ENCODE measurements around the gene FMNL2.
"Not testable (repeated sequence)": the region's sequence is repeated elsewhere in the genome, so short reads cannot be mapped to it uniquely, and the experiment has no call there.

The FMNL2 gene

DNA sequence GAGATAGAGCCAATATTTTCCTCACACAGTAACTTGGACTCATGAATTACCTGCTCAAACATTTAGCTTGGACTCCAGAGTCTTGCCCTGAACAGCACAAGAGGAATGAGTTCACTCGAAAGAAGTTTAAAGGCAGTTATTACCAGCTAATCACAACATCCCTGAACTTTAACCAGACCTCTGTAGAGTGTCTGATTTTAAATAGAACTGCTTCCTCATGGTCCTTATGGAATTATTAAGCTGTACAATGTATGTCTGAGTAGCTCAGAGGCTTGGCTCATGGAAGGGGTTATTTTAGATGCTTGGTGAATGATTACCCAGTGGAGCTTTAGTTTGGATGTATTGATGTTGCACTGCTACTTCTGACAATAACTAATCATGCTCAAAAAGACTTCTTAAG lies 183.1 kb downstream of the FMNL2 start:
- DNase-seq (ENCODE audit: low read depth in 2 of 2, low spot score in 1 of 2): no peak

DNA sequence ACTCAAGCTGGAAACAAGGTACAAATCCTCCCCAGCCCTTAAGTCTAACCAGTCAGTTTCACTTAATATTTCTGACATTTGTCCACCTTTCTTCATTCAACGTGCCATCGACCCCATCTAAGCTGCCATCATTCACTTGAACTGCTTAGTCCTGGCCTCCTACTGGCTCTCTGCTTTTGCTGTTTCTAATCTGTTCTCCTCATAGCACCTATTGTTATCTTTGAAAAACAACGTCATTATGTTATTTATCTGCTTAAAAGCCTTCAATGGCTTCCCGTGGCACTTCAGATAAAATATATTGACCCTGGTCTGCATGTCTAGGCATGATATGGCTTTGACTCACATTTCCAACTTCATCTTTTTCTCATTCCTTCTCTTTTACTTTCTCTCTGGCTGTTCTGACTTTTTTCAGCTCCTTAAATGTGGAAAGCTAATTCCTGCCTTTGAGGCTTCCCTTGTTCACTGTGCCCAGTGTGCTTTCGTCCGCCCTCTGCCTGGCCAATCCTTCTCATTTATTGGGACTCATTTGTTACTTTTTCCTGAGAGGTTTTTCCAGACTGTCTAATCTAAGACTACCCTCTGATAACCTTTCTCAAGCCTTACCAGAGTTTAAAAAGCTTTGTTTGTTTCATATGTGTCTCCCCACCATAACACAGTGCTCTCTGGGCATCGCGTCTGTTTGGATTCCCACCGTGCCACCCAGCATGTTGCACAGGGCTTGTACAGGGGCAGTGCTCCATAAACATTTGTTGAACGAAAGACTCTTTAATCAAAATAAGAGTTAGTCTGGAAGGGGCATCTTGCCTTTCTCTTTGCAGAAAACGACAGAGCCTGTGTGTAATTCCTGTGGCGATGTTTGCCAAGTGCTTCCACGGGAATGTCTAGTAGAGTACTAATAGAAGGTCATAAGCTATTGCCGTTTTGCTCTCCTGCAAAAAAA lies 183.9 kb downstream of the FMNL2 start:
- no peak for DNase-seq (ENCODE audit: low read depth in 2 of 2, low spot score in 1 of 2)

DNA sequence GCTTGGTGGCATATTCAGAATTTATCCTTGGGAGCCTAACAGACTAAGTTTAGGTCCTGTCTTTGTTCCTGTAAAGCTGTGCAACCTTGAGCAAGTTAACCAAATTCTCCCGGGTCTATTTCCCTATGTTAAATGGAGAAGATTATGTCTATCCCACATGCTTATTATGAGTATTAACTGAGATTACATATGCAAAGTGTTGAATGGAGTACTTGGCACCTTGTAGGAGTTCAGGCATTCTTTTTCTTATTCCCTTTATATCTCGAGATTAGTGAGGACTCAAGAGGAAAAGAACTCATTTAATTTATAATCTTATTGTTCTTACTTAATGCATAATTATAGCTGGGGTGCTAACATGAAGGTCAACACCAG lies 184.6 kb downstream of the FMNL2 start:
- no peak for DNase-seq (ENCODE audit: low read depth in 2 of 2, low spot score in 1 of 2)

- no peak for DNase-seq (ENCODE audit: low read depth in 2 of 2, low spot score in 1 of 2)
These were observed 185.8 kb downstream of the FMNL2 start for GRCh38 chr2:152520759-152521158.

DNA sequence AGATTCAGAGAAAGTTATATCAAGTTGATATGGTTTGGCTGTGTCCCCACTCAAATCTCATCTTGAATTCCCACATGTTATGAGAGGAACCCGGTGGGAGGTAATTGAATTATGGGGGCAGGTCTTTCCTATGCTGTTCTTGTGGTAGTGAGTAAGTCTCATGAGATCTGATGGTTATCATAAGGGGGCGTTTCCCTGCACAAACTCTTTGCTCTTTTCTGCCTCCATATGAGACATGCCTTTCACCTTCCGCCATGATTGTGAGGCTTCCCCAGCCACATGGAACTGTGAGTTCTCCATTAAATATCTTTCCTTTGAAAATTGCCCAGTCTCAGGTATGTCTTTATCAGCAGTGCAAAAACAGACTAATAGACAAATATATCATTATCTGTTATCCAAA lies 187.5 kb downstream of the FMNL2 start:
- DNase-seq (ENCODE audit: low read depth in 2 of 2, low spot score in 1 of 2): not testable (repeated sequence)

- DNase-seq (ENCODE audit: low read depth in 2 of 2, low spot score in 1 of 2): no peak
These were observed 188.1 kb downstream of the FMNL2 start for GRCh38 chr2:152523091-152523490.

- DNase-seq (ENCODE audit: low read depth in 2 of 2, low spot score in 1 of 2): no peak
These were observed 190.4 kb downstream of the FMNL2 start for GRCh38 chr2:152525277-152525838.

- DNase-seq (ENCODE audit: low read depth in 2 of 2, low spot score in 1 of 2): no peak
These were observed 194.6 kb downstream of the FMNL2 start for GRCh38 chr2:152529420-152530115.

DNA sequence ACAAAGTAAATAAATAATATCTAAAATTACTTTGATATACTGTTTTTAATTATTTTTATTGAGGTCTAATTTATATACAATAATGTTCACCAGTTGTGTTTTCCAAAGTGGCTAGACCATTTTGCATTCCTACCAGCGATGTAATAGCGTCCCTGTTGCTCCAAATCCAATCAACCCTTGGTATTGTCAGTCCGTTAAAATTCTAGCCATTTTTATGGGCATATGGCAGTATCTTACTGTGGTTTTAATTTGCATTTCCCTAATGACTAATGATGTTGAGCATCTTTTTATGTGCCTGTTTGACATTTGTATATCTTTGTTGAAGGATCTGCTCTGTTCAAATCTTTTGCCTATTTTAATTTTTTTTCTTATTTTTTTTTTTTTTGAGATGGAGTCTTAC lies 197.3 kb downstream of the FMNL2 start:
- no peak for DNase-seq (ENCODE audit: low read depth in 2 of 2, low spot score in 1 of 2)

DNA sequence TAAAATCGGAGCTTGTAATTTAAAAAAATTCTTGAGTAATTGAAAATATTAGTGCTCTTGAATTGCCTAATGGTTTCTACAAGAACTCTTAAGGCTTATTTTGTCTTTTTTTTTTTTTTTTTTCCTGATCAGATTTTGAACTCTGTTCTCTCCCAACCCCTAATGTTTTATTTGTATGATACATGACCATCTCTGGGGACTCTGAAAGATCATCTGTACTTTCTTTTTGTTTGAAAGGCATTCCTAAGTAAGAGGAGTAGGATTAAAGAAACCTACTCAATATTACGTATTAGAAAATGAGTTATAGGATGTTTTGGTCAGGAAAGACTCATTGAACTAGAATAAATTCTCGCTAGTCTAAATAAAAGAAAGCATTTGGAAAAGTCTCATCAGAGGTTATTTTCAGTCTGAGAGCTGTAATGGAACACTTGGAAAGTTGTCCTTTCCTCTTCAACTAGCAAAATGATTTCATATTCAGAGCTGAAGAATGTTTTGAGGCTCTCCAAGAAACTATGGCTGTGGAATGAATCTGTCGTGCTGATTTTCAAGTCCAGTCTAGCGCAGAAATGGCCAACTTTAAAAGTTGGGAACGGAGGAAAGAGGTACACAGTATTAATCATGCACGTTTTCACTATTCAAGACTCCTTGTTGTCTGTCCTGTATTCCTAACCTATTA lies 199.6 kb downstream of the FMNL2 start:
- no peak for DNase-seq (ENCODE audit: low read depth in 2 of 2, low spot score in 1 of 2)

DNA sequence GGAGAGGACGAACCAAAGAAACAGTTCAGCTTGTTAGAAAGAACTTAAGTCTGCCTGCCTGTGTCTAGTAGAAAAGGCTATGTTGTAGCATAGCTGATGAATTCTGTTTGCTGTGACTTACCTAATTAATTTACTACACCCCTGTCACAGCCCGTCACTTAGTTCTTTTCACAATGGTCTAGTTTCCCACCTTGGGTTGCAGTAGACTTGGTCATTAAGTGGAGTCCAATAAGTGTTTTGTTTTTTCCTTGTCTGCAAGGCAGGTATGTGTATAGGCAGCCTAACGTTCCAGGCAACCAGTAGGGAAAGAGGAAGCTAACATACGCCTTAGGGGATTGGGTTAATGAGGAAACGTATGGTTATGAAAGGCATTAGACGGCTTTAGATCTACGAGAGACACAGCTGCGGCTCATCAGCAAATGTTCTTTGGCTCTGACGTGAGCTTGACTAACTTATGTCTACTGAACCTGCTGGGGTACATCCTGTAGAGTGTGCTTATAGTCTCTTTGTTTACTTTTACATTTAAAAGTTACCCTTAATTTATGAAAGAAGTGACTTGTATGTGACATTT lies 202.2 kb downstream of the FMNL2 start:
- DNase-seq (ENCODE audit: low read depth in 2 of 2, low spot score in 1 of 2): no peak

- no peak for DNase-seq (ENCODE audit: low read depth in 2 of 2, low spot score in 1 of 2)
These were observed 204.4 kb downstream of the FMNL2 start for GRCh38 chr2:152539424-152539823.

- no peak for DNase-seq (ENCODE audit: low read depth in 2 of 2, low spot score in 1 of 2)
These were observed 206.7 kb downstream of the FMNL2 start for GRCh38 chr2:152541712-152542111.

DNA sequence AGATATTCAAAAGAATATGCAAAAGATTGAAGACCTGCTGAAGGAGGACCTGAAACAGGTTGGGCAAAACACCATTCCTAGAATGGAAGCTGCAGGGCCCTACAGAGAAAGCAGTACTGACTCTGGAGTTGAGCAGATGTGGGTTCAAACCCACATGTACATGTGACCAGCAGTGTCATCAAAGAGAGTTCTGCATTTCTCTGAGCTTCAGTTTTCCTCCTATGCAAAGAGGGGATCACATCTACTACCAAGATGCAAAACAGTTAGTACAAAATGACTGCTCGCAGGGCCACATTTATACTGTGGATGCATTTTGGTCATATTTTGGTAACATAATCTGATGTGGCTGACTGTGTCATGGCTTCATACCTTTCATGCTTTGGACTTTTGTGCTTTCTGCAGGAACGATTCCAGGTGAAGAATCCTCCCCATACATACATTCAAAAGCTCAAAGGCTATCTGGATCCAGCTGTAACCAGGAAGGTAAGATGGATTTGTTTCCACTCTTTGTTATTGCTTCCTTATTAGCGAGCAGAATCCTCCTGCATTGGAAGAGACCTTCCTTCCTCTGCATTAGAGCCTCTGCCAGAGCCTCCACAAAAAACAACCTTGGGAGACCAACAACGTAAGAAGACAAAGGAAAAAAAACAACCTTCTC lies 207.5 kb downstream of the FMNL2 start:
- no peak for DNase-seq (ENCODE audit: low read depth in 2 of 2, low spot score in 1 of 2)

DNA sequence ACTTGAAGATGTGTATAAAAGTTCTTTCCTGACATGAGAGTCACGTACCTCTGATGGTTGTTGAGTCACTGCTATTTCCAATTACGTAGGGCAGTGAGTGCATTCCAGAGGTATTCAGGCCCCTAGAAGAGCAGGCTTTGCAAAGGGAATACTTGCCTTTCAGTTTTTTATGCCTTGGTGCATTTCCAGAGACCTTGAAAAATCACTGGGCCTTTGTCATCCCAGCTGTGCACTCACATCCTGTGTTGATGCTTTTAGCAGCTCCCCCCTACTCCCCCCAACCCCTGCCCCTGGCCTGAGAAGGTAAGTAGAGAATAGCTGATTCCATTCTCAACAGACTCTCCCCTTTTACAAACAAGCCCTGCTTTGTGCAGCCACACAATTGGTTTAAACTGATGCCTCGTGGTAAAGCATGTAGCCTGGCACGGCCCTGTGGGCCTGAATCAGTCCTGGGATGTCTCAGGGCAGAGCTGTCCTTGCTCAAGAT lies 208.1 kb downstream of the FMNL2 start:
- no peak for DNase-seq (ENCODE audit: low read depth in 2 of 2, low spot score in 1 of 2)

- DNase-seq (ENCODE audit: low read depth in 2 of 2, low spot score in 1 of 2): no peak
These were observed 208.7 kb downstream of the FMNL2 start for GRCh38 chr2:152543717-152544116.

DNA sequence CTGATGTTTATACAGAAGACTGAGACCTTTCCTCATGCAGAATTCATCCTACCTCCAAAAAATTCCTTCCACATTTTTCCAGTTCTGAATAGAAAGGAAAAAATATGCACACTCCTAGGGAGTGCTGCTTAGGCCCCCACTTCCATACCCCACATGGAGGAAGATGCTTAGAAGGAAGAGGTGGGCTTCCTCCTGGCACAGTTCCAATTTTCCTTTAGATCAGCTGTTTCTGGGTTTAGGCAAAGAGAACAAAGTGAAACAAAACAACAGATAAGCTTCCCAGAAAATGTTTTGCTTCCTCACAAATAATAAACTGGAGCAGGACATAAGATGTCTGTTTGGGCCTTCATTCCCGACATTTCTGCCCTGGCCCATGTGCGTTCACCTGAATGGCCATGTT lies 209.7 kb downstream of the FMNL2 start:
- no peak for DNase-seq (ENCODE audit: low read depth in 2 of 2, low spot score in 1 of 2)

DNA sequence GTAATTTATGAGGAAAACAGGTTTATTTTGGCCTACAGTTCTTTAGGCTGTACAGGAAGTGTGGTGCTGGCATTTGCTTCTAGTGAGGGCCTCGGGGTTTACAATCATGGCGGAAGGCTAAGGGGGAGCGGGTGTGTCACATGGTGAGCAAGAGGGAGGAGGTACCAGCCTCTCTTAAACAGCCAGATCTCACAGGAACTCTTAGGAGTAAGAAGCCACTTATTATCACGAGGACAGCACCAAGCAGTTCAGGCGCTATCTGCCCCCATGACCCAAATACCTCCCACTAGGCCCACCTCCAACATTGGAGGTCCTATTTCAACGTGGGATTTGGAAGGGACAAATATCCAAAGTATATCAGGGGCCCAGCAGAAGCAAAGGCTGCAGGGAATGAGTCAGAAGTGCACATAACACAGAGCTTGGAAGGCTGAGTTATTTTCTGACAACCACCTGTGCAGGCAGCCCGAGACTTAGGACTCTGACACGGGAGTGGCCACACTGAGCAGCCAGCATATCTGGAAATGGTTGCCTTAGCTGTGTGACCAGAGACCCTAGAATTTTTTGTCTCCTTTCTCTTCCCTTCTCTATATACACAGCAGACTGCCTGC lies 211.4 kb downstream of the FMNL2 start:
- DNase-seq (ENCODE audit: low read depth in 2 of 2, low spot score in 1 of 2): no peak

- DNase-seq (ENCODE audit: low read depth in 2 of 2, low spot score in 1 of 2): no peak
These were observed 213.3 kb downstream of the FMNL2 start for GRCh38 chr2:152548111-152548875.

All from stimulated activated CD8-positive, alpha-beta memory T cell treated with anti-CD3 and anti-CD28 coated beads, Interleukin-4, amount 100 ng/mL, for 4 hours (primary cell).